ENCODE data around the gene FXR2.
A peak's percentile ranks its signal among the peaks of the same experiment; 100 is the strongest.
"Not testable (repeated sequence)": the region's sequence is repeated elsewhere in the genome, so short reads cannot be mapped to it uniquely, and the experiment has no call there.

FXR2 gene

GRCh38 chr17:7627250-7628121, 12.8 kb upstream of the FXR2 start, which contains the start of gene SAT2:
SAT2 (minus strand) TSS chr17:7627821; CDS start chr17:7627635, 186 bp downstream.
- DNase-seq (ENCODE audit: low read depth): peak; percentile 80

GRCh38 chr17:7626956-7627249, 12.2 kb upstream of the FXR2 start:
- no peak for DNase-seq (ENCODE audit: low read depth)

- DNase-seq (ENCODE audit: low read depth): no peak
Measured at GRCh38 chr17:7626307-7626706, 11.6 kb upstream of the FXR2 start.

GRCh38 chr17:7625749-7626148, 11.1 kb upstream of the FXR2 start:
- not testable (repeated sequence) for DNase-seq (ENCODE audit: low read depth)

GRCh38 chr17:7623661-7624060, 9.0 kb upstream of the FXR2 start:
- no peak for DNase-seq (ENCODE audit: low read depth)

- no peak for DNase-seq (ENCODE audit: low read depth)
Measured at GRCh38 chr17:7620835-7621234, 6.1 kb upstream of the FXR2 start.

- no peak for DNase-seq (ENCODE audit: low read depth)
Measured at GRCh38 chr17:7618608-7619007, 3.9 kb upstream of the FXR2 start.

GRCh38 chr17:7615265-7615747, 609 bp upstream of the FXR2 start:
- no peak for DNase-seq (ENCODE audit: low read depth)

GRCh38 chr17:7613769-7614424, 800 bp downstream of the FXR2 start:
- DNase-seq (ENCODE audit: low read depth): no peak

- DNase-seq (ENCODE audit: low read depth): no peak
Measured at GRCh38 chr17:7612294-7612640, 2.4 kb downstream of the FXR2 start.

- DNase-seq (ENCODE audit: low read depth): no peak
Measured at GRCh38 chr17:7611635-7612293, 2.9 kb downstream of the FXR2 start.

- DNase-seq (ENCODE audit: low read depth): no peak
Measured at GRCh38 chr17:7610641-7611040, 4.1 kb downstream of the FXR2 start.

- DNase-seq (ENCODE audit: low read depth): no peak
Measured at GRCh38 chr17:7606280-7606679, 8.4 kb downstream of the FXR2 start.

- not testable (repeated sequence) for DNase-seq (ENCODE audit: low read depth)
Measured at GRCh38 chr17:7597561-7597960, 17.1 kb downstream of the FXR2 start.

- no peak for DNase-seq (ENCODE audit: low read depth)
Measured at GRCh38 chr17:7593296-7593695, 21.4 kb downstream of the FXR2 start.

GRCh38 chr17:7592422-7593021, 22.2 kb downstream of the FXR2 start:
- no peak for DNase-seq (ENCODE audit: low read depth)

- DNase-seq (ENCODE audit: low read depth): no peak
Measured at GRCh38 chr17:7591596-7591995, 23.1 kb downstream of the FXR2 start.

- no peak for DNase-seq (ENCODE audit: low read depth)
Measured at GRCh38 chr17:7590743-7591142, 24.0 kb downstream of the FXR2 start.

GRCh38 chr17:7589891-7590691, 24.6 kb downstream of the FXR2 start, which contains the start of gene SOX15:
SOX15 (minus strand) TSS chr17:7590094; CDS start chr17:7589676, 418 bp downstream.
- no peak for DNase-seq (ENCODE audit: low read depth)

- peak; percentile 49 for DNase-seq (ENCODE audit: low read depth)
Measured at GRCh38 chr17:7589204-7589868, 25.4 kb downstream of the FXR2 start.
